ENCODE measurements around the gene STOX2.

DNA sequence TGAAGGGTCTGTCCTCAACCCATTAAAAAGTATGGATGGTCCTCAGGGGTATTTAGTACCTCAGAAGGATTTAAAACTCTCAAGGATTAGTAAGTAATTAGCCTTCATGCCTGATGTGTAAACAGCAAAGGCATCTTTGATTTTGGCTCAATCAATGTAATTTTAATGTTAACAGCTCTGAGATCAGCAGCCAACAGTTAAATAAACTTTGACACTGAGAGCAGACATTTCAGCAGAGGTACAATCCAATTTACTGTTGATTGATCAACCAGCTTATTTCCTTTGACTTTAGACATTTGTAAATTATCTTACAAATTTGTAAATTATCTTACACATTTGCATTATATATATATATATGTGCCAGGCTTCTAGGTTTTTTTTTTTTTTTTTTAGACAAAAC is 36.9 kb downstream of the STOX2 start:
- TF ChIP-seq ZFP3 (CRISPR knock-in tag; IDR thresholded peaks at IDR 0.05) (no peak), GLIS3 (CRISPR knock-in tag; IDR thresholded peaks at IDR 0.05) (no peak), ZNF70 (CRISPR knock-in tag; IDR thresholded peaks at IDR 0.05) (no peak)
- TF ChIP-seq, protein P1, sequence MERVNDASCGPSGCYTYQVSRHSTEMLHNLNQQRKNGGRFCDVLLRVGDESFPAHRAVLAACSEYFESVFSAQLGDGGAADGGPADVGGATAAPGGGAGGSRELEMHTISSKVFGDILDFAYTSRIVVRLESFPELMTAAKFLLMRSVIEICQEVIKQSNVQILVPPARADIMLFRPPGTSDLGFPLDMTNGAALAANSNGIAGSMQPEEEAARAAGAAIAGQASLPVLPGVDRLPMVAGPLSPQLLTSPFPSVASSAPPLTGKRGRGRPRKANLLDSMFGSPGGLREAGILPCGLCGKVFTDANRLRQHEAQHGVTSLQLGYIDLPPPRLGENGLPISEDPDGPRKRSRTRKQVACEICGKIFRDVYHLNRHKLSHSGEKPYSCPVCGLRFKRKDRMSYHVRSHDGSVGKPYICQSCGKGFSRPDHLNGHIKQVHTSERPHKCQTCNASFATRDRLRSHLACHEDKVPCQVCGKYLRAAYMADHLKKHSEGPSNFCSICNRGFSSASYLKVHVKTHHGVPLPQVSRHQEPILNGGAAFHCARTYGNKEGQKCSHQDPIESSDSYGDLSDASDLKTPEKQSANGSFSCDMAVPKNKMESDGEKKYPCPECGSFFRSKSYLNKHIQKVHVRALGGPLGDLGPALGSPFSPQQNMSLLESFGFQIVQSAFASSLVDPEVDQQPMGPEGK (CRISPR knock-in tag; IDR thresholded peaks at IDR 0.05; ENCODE audit: borderline replicate concordance) = no peak
- TF ChIP-seq, protein P2, sequence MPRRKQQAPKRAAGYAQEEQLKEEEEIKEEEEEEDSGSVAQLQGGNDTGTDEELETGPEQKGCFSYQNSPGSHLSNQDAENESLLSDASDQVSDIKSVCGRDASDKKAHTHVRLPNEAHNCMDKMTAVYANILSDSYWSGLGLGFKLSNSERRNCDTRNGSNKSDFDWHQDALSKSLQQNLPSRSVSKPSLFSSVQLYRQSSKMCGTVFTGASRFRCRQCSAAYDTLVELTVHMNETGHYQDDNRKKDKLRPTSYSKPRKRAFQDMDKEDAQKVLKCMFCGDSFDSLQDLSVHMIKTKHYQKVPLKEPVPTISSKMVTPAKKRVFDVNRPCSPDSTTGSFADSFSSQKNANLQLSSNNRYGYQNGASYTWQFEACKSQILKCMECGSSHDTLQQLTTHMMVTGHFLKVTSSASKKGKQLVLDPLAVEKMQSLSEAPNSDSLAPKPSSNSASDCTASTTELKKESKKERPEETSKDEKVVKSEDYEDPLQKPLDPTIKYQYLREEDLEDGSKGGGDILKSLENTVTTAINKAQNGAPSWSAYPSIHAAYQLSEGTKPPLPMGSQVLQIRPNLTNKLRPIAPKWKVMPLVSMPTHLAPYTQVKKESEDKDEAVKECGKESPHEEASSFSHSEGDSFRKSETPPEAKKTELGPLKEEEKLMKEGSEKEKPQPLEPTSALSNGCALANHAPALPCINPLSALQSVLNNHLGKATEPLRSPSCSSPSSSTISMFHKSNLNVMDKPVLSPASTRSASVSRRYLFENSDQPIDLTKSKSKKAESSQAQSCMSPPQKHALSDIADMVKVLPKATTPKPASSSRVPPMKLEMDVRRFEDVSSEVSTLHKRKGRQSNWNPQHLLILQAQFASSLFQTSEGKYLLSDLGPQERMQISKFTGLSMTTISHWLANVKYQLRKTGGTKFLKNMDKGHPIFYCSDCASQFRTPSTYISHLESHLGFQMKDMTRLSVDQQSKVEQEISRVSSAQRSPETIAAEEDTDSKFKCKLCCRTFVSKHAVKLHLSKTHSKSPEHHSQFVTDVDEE (CRISPR knock-in tag; IDR thresholded peaks at IDR 0.05) = no peak

Measured in SK-N-SH treated with all-trans-retinoic acid at 6 μM for 48 hours (cell line).